Adipose tissue (tissue), 3 donors: ENCODE measurements around the gene RFXAP. TPM values are rescaled to one million over a fixed set of nuclear protein-coding genes. Genes with fewer than 3 reads are reported as not detected.

ENCODE experiments used
- H3K27ac ChIP-seq: one replicate; pipeline ENCODE4 v1.5.1; 2013; ENCODE audit warnings: low read depth, low read length
- WGBS, 3 donors: extraction: QIAGEN DNeasy Blood & Tissue Kit; methylation state at CpG; one replicate each; pipeline ENCODE4 v1.1.7; 2013; 5-methylcytosine and 5-hydroxymethylcytosine counted together
- polyA plus RNA-seq, 3 donors: library from polyadenylated mRNA; stranded (reverse); fragments of 200-250 nt; gene quantifications; one replicate each; pipeline ENCODE4 v1.2.3, GENCODE V29; 2013
- donor health status: healthy with polysubstance abuse.
- donor health status: Bipolar disorder and iron deficiency.
- donor health status: healthy.

RFXAP gene
- polyA plus RNA-seq, 3 donors = 2.2 to 4.9 (median 2.8) TPM

GRCh38 chr13:36857253-36857652 lies 38.2 kb downstream of the RFXAP start:
- no peak overlapping the region for H3K27ac ChIP-seq

- WGBS, 3 donors = 30 to 41% (median 36%) methylated on average over 3 of the region's 3 CpGs
- no peak overlapping the region for H3K27ac ChIP-seq
These were observed 39.3 kb downstream of the RFXAP start for GRCh38 chr13:36858290-36858689.

- no peak overlapping the region for H3K27ac ChIP-seq
- 82 to 94% (median 92%) methylated on average over 4 of the region's 4 CpGs for WGBS, 3 donors
These were observed 40.2 kb downstream of the RFXAP start for GRCh38 chr13:36859259-36859658.

- no peak overlapping the region for H3K27ac ChIP-seq
- WGBS, 3 donors = 71 to 76% (median 73%) methylated on average over 6 of the region's 6 CpGs
These were observed 43.1 kb downstream of the RFXAP start for GRCh38 chr13:36862002-36862685.

- H3K27ac ChIP-seq = no peak overlapping the region
- WGBS, 3 donors = 72 to 86% (median 83%) methylated on average over 7 of the region's 7 CpGs
These were observed 43.7 kb downstream of the RFXAP start for GRCh38 chr13:36862722-36863121.

GRCh38 chr13:36865265-36865664 lies 46.2 kb downstream of the RFXAP start:
- H3K27ac ChIP-seq = no peak overlapping the region
- WGBS, 3 donors = 81 to 93% (median 89%) methylated on average over 5 of the region's 5 CpGs

- H3K27ac ChIP-seq = no peak overlapping the region
These were observed 47.2 kb downstream of the RFXAP start for GRCh38 chr13:36866232-36866631.

- H3K27ac ChIP-seq = no peak overlapping the region
- WGBS, 3 donors = 73 to 93% (median 86%) methylated on average over 1 of the region's 1 CpG
These were observed 51.1 kb downstream of the RFXAP start for GRCh38 chr13:36870050-36870692.

- WGBS, 3 donors = 79 to 86% (median 79%) methylated on average over 10 of the region's 10 CpGs
- H3K27ac ChIP-seq = no peak overlapping the region
These were observed 53.6 kb downstream of the RFXAP start for GRCh38 chr13:36872621-36873020.

GRCh38 chr13:36875431-36875830 lies 56.4 kb downstream of the RFXAP start:
- H3K27ac ChIP-seq = no peak overlapping the region
- WGBS, 3 donors = 90 to 93% (median 92%) methylated on average over 4 of the region's 4 CpGs

- WGBS, 3 donors = 71 to 85% (median 76%) methylated on average over 4 of the region's 4 CpGs
- no peak overlapping the region for H3K27ac ChIP-seq
These were observed 56.9 kb downstream of the RFXAP start for GRCh38 chr13:36875961-36876360.

Other genes starting within 250 kb of the RFXAP start
- under 1 TPM; 0.03 to 0.42 (median 0.34) TPM for gene SERTM1, start 145.2 kb upstream of the RFXAP start, polyA plus RNA-seq
- gene SMAD9, start 101.0 kb downstream of the RFXAP start, polyA plus RNA-seq = 1 to 10 TPM in 2 of 3 donors, under 1 TPM in 1; 0.46 to 2.8 (median 2.7) TPM
- gene ALG5, start 180.1 kb downstream of the RFXAP start, polyA plus RNA-seq = 10 to 100 TPM; 40.2 to 73.4 (median 41.9) TPM
- 10 to 100 TPM; 15.3 to 30.5 (median 22.3) TPM for gene EXOSC8, start 181.6 kb downstream of the RFXAP start, polyA plus RNA-seq
- 10 to 100 TPM; 12.6 to 20.9 (median 14.0) TPM for gene SUPT20H, start 240.5 kb downstream of the RFXAP start, polyA plus RNA-seq